Glomerular visceral epithelial cell (primary cell): Measurements from ENCODE around the gene DCAF7.

Experiments used
- DNase-seq: peaks from one replicate; pipeline ENCODE4 v3.0.0-alpha.2; 2016; ENCODE audit errors: extremely low spot score

DCAF7 gene

GRCh38 chr17:63549946-63550816 is at the start of gene DCAF7:
TSS of gene DCAF7 (plus strand) at chr17:63550477. CDS start at chr17:63550678, 201 bp downstream.
- DNase-seq: peak; percentile 100

- DNase-seq: no peak
Measured at GRCh38 chr17:63500543-63501390, 49.5 kb upstream of the DCAF7 start.

GRCh38 chr17:63503341-63503705 is 47.0 kb upstream of the DCAF7 start:
- no peak for DNase-seq

GRCh38 chr17:63504261-63504660 is 46.0 kb upstream of the DCAF7 start:
- no peak for DNase-seq

- no peak for DNase-seq
Measured at GRCh38 chr17:63505341-63505740, 44.9 kb upstream of the DCAF7 start.

GRCh38 chr17:63506627-63507026 is 43.6 kb upstream of the DCAF7 start:
- no peak for DNase-seq

GRCh38 chr17:63511331-63511730 is 38.9 kb upstream of the DCAF7 start:
- no peak for DNase-seq

- no peak for DNase-seq
Measured at GRCh38 chr17:63512388-63512787, 37.9 kb upstream of the DCAF7 start.

GRCh38 chr17:63512896-63513644 is 37.2 kb upstream of the DCAF7 start:
- DNase-seq: no peak

GRCh38 chr17:63514477-63514876 is 35.8 kb upstream of the DCAF7 start:
- DNase-seq: no peak

GRCh38 chr17:63514974-63515373 is 35.3 kb upstream of the DCAF7 start:
- DNase-seq: no peak

- DNase-seq: no peak
Measured at GRCh38 chr17:63515426-63515825, 34.9 kb upstream of the DCAF7 start.

GRCh38 chr17:63516910-63517824 is 33.1 kb upstream of the DCAF7 start:
- DNase-seq: peak; percentile 75

GRCh38 chr17:63517825-63518534 is 32.3 kb upstream of the DCAF7 start:
- no peak for DNase-seq

- DNase-seq: no peak
Measured at GRCh38 chr17:63519116-63519881, 31.0 kb upstream of the DCAF7 start.

- peak; percentile 65 for DNase-seq
Measured at GRCh38 chr17:63519972-63520882, 30.1 kb upstream of the DCAF7 start.

GRCh38 chr17:63523253-63523855 is 26.9 kb upstream of the DCAF7 start, which contains the start of gene KCNH6:
TSS of gene KCNH6 (plus strand) at chr17:63523358. CDS start at chr17:63523414, 56 bp downstream.
- DNase-seq: no peak

- DNase-seq: no peak
Measured at GRCh38 chr17:63524051-63524450, 26.2 kb upstream of the DCAF7 start.
